Measurements from ENCODE around the gene BRMS1.
A peak's percentile ranks its signal among the peaks of the same experiment; 100 is the strongest.

Gene BRMS1

DNA sequence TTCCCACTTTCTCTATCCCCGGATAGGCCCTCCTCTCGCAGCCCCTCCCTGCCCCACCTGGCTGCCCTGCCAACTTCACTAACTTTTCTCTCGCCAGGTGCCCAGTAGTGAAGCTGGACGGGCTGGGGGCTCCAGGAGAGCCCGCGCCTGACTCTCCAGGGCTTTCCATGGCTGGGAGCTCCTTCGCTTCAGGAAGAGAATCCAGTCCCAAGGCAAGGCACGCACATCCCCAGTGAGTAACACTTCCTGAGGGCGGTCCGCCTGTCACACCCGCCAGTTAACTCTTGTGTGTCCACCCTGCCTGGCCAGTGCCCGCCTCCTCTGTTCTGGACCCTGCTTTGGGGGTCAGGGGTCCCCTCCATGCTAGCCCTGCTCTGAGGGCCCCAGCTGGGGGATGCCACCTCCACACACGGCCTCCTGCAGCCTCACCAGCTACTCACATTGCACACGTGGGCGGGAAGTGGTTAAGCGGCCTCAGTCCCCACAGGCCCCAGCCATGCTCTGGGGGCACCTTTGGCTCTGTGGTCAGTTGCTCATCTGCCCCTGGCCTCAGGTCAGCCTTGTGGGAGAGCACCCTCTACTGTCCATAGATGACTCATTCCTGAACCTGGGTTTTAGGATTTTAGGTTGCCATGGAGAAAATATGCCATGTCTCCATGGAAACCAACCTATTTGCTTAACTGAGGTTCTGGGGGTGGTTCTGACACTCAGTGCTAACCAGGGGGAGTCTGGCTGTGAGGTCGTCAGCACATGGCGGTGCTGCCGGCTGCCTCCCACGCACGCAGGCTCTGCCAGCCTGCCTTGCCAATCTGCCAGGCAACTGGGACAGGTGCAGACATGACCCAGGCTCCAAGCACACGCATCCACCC is 8.4 kb downstream of the BRMS1 start, which contains the start of gene RIN1:
TSS of gene RIN1 (minus strand) at position 201 of the 869 bp plus-strand sequence. CDS start at position 169, 32 bp downstream.
- peak; percentile 63 to 80 for DNase-seq

GRCh38 chr11:66335531-66336233 is 9.2 kb downstream of the BRMS1 start:
- DNase-seq: no peak

- peak; percentile 62 for DNase-seq
Observed at GRCh38 chr11:66334605-66335442, 10.1 kb downstream of the BRMS1 start.

GRCh38 chr11:66333896-66334604 is 10.9 kb downstream of the BRMS1 start:
- no peak for DNase-seq

- no peak for DNase-seq
Observed at GRCh38 chr11:66333220-66333877, 11.6 kb downstream of the BRMS1 start.

DNA sequence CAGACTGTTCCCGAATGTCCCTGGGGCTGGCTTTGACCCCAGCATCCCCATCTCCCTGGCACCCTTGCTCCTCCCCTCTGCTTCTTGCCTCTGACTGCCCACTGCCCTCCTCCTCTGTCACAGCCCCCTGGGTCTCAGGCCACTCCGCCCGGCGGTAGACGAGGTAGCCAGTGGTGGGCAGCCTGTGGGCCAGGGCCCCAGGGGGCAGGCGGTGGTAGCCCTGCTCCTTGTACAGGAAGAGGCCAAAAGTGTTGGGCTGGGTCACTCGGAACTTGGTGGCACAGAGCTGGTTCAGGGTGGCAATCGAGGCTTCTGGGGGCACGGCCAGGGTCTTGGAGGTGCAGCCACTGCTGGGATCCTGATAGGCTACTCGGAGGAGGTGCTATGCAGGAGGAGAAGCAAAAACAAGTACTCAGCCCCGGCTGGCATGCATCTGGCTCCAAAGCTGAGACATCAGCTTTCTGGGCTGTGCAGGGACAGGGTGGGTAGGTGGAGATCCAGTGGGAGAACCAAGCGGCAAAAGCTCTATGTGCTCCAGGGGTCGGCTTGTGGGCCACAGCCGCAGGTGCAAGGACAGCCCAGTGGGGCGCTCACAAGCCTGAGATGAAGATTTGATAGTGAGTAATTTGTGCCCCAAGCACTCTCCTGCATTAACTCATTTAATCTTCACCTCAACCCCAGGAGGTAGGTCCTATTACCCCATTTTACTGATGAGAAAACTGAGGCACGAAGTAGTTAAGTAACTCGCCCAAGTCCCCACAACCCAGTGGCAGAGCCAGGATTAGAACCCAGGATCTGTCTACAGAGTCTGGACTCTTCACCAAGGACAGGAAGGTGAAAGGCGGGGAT is 12.3 kb downstream of the BRMS1 start:
- no peak for DNase-seq

- no peak for DNase-seq
Observed at GRCh38 chr11:66331542-66332370, 13.1 kb downstream of the BRMS1 start.

DNA sequence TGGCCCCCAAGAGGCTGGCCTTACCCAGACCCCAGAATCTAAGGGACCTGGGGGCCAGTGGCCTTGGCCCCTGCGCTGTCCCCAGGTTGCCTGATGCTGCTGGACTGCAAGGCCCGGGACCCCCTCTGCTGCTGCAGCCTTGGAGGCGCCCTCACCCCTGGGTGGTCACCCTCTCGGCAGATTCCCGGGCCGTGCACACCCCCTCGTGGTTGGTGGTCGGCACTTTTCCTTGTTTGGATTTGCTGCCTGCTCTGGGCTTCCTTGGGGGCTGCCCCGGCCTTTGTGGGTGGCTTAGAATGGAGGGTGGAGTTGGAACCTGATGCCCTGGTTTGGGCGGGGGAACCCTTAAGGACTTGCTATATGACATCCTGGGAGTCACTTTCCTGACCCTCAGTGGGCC is 14.0 kb downstream of the BRMS1 start:
- no peak for DNase-seq

GRCh38 chr11:66329165-66329673 is 15.7 kb downstream of the BRMS1 start:
- DNase-seq: no peak

- peak; percentile 73 to 76 for DNase-seq
Observed at GRCh38 chr11:66328302-66329144, 16.4 kb downstream of the BRMS1 start.

DNA sequence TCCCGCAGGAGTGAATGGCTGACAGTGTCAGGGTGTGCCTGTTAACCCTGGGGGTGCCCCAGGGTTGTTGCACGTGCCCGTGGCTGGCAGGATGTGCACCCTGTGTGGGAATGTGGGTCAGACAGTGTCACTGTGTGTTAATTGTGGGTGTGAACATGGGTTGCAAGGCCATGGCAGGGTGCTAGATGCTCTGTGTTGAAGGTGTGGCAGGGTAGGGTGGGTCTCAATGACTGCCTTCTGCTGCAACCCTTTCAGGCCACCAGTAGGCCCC is 16.9 kb downstream of the BRMS1 start:
- no peak for DNase-seq

- DNase-seq: no peak
Observed at GRCh38 chr11:66327171-66328030, 17.5 kb downstream of the BRMS1 start.

GRCh38 chr11:66326261-66327111 is 18.4 kb downstream of the BRMS1 start:
- no peak for DNase-seq

DNA sequence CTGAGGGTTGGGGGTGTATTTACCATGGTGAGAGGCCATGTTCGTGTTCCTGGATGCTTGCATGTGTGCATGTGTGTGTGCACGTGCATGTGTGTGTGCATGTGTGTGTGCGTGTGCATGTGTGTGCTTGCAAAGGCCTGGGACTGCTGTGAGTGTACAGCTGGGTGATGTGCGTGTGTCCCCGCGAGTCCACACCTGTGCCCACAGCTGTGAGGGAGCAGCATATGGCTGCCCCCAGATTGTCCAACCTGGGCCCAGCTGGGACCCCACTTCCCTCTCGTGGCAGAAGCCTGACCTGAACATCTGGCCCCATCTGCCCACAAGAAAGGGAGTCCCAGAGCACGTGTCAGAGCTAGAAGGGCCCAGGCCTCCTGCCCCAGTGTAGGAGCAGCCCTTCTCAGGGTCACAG is 19.6 kb downstream of the BRMS1 start:
- no peak for DNase-seq

GRCh38 chr11:66324664-66325063 is 20.2 kb downstream of the BRMS1 start:
- DNase-seq: no peak

GRCh38 chr11:66323684-66324083 is 21.2 kb downstream of the BRMS1 start:
- no peak for DNase-seq
